HG03175 (cell line): ENCODE data around the gene RLBP1.

Experiments used
- ATAC-seq: cut with Tn5 transposase; IDR thresholded peaks from one replicate; pipeline ENCODE4 v1.9.1; 2021; ENCODE audit warnings: mild to moderate bottlenecking, moderate library complexity; ENCODE audit not compliant: unreplicated experiment

Gene RLBP1

DNA sequence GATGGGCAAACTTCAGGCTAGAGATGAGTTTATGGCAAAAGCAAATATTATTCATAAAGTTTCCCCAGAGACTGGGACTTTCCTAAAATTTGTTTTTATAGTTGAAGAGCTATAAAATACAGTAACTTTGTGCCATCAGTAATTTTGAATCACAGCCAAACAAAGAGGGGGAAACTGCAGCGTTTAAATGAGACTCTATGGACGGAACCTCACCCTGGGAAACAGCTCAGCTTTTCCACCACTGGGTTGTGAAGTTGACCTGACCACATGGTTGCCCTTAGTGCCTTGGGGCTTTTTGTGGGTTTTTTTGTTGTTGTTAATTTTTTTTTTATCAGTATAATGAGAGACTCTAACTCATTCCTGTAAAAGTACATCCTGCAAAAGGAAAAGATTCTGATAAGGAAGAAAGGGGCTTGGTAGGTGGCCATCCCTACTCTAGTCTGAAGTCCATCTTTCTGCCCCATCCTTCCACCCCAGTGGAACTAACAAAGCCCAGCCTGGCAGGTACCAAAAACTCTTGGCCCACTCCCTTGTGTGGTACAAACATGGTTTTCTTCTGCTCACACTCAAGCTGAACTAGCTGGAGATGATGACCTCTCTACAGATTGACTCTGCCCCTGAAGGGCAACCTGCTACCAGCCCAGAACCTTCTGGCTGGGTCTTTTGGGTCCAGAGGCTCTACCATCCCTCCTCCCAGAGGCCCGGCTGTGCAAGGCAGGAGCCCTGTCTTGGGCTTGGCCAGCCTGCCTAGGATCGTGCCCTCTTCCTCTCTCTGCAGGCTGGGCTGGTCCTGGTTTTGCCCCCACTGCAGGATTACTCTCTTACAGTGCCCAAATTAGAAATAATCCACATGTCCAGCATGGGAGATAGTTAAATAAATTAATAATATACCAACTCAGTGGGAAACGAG, 41.2 kb downstream of the RLBP1 start:
- no peak for ATAC-seq

DNA sequence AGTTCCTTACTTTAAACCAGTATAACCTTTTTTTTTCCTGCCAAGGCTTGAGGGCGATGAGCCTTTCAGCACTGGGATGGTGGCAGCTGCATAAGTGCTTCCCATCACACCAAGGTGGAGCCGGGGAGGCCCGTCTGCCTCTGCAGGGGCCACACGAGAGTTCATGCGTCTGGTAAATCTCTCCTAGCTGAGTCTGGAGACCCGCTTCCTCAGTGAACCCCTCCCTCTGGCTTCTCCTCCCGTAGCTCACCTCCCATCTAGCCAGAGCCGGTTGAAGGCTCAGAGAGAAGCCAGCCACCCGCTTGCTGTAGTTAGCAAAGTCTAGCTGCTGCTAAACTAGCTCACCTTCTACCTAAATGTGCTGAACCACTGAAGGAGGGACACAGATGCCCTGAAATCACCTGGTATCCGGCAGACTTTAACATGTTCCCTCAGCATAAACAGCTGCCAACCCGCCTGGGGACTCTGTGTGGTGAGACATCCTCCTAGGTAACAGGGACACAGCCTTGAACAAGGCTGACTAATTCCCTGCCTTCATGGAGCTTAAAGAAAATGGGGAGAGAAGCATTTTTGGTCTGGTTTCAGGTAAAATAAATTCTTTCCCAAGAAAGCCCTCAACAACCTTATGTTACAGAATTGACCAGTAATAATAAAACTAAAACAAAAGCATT, 42.9 kb downstream of the RLBP1 start:
- ATAC-seq, result no peak

DNA sequence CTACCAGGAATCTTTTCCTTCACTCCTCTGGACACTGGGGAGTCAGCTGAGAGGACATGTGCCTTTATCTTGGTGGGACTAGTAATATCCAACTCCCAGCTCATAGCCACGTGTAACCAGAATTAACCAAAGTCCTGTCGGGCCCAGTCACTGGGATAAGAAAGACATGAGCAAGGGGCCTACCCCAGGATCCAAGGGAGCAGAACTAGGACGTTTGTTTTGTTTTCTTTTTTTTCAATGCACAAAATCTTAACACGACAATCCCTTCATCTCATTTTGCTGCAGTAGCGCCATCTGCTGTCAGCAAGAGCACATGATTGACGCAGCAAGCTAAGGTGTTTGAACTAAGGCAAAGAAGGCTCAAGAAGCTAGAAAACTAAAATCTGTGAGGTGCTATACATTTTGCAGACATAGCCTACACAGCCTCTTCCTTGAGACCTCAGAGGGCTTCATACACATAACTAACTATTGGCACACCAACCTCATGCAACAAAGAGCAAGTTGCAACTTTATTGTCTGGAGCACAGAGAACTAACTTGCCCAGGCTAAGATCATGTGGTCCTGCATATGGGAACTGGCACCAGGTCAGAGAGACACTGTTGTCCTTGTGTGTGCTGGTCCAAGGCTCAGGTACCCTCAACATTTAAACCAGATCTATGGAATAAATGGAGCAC, 43.6 kb downstream of the RLBP1 start:
- peak; percentile 53 for ATAC-seq

DNA sequence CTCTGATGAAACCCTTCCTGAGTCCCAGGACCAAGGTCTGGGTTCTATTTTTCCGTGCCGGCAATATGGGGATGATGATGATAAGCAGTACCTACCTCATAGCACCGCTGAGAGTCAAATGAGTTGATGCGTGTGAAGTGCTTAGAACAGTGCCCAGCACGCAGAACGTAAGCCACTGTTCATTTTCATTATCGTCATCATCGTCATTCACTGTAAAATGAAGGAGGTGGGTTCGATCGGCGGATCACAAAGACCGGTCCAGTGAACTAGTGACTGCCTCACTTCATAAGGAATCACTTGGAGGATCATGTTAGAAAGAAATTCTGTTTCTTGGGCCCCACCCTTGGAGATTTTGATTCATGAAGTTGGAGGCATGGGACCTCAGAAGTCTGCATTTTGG, 44.3 kb downstream of the RLBP1 start:
- ATAC-seq, result no peak

DNA sequence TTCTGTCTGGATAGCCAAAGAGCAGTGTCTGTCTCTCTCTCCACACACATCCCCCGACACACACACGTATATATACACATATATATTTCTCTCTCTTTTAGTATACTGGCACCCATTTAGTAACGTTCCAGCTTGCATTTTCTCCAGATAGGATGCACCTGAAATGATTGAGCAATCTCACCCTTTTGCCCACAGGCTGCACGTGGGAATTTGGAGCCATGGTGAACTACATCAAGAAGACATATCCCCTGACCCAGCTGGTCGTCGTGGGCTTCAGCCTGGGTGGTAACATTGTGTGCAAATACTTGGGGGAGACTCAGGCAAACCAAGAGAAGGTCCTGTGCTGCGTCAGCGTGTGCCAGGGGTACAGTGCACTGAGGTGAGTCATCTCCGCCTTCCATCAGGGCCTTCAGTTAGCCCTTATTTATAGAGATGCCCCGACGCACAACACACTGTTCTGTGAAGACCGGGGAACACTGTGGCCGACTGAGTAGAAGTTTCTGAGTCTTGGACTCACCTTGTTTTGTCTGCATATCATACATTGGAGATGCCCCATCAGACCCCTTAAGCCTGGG, 45.7 kb downstream of the RLBP1 start:
- no peak for ATAC-seq

DNA sequence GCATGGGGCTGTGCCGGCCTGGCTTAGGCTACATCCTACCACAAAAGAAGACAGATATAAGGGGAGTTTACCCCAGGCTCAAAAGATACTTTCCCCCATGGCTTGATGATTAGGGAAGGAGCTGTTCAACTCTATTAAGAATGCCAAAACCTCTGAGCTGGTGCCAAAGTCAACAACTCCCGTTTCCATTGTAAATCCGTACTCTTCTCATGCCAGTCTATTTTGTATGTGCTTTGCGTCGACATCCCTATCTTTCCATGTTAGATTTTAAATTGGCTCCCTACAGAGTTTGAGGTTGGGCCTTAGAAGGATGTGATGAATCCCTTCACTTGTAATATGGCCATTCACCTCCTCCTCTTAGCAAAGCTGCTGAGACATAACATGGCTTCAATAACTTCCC, 46.9 kb downstream of the RLBP1 start:
- ATAC-seq, result no peak

DNA sequence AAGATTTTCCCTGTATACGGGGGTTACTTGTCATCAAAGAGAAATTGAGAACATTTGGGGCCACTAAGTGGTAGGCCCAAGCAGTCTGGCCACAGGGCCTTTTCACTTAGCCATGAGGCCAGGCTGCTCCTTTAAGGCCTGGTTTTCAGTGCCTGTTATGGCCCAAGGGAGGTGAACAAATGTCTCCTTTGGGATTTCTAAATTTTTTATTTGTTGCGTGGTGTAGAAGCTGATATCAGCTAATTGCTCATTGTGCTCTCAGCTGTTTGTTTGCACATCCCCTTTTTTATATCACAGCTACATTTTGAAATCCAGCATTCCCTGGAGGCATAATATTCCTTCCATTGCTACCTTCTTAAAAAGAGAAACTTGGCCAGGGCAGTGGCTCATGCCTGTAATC, 48.5 kb downstream of the RLBP1 start:
- ATAC-seq, result no peak

DNA sequence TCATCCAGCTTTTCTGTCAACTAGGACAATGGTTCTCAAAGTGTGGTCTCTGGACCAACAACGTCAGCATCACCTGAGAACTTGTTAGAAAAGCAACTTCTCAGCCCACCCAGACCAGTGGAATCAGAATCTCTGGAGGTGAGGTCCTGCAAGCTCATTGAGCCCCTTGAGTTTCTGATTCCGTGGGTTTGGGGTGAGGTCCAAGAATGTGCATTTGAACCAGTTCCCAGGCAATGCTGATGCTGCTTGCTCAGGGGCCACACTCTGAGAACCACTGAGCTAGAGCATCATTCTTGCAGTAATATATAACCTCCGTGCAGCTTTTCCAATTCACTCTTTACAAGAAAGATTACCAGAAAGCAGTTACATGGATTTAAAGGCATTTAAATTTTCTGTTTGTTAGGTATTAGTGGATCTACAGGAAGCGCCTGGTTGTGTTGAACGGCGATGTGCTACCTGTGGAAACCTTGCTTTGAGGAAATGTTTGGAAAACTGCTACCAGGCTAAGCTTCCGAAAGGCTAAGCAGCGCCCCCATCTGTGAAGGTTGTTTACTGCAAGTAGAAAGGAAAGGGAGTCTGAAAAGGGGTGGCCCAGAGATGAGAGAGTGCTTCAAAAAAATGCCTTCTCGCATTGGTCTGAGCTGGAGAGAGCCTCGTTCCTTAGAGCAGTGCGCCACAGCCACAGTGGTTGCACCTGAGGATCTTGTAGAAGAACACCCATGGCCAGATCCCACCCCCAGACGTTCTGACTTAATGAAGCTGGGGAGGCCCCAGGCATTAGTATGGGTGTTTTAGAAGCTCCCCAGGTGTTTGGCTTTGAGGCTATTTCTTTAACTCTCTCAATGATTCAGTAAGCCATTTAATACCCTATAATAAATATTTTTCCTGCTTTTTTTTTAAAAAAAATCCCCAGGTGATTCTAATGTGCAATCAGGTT, 50.0 kb downstream of the RLBP1 start:
- ATAC-seq, result no peak

DNA sequence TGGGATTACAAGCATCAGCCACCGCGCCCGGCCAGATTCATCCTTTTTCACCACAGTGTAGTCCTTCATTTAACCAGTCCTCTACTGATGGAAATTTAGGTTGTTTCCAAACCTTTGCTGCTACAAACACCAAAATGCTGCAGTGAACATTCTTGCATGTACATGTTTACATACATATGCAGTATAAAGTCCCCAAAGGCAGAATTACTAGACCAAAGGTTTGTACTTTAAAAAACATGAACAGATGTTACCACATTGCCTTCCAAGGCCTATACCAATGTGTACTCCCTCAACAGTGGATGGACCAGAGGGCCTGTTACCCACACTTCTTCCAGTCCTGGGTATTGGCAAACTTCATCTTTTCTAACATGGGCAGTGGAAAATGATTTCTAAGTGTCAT, 51.0 kb downstream of the RLBP1 start:
- ATAC-seq, result no peak

DNA sequence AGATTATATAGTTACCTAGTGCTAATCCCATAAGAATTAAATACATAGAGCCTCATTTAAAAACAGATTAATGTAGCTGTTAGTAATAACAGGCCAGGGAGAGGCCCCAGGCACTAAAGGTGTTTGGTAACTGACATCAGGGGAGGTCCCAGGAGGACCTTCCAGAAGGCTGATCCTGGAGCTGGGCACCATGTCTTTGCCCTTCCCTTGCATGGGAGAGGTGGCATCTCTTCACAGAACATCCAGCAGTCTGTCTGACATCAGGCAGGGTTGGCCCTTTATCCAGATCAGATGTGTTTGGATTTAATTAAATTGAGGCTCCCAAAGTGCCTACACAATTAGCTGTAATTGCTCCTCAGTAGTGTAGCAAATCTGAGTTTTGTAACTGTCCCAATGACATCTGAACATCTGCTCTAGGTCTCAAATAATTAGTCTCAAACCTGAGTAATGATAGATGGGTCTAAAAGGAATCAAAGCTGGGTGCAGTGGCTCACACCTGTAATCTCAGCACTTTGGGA, 53.0 kb downstream of the RLBP1 start:
- no peak for ATAC-seq

DNA sequence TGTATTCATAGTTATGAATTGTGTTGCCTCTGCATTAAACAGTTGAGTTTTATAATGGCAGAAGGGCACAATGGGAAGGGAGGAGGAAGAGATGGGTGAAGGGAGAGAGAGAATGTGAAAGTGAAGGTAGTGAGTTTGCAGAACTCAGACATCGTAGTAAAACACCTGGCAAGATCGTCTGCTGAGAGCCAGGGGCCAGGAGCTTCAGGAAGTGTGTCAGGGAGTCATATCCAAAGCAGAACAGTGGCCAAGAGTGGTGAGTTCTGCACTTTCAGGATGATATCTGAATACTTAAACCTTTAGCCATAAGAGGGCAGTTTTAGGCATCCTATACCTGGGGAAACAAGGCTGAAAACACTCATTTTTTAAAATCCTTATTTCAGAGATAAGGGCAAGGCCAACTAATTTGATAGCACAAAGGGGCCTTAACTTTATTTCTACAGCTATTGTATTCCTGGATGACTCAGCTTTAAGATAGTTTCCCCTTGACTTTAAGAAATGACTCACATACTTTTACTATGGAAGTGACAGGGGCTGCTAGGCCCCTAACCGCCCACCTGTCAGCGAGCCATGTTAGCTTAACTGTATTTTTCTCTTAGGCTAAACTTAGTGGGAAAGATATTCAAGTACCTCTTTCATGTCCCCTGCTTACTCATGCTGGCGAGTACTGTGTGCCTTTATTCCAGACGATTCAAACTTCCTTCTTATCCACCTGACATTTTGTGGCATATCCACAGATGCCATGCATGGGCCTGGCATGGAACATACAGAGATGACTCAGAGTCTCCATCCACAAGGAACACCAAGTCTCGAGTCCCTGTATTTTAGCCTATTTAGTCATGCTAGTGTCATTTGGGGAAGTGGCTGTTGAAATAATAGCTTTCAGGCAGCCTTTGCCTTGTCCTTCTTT, 53.9 kb downstream of the RLBP1 start:
- peak; percentile 75 for ATAC-seq

DNA sequence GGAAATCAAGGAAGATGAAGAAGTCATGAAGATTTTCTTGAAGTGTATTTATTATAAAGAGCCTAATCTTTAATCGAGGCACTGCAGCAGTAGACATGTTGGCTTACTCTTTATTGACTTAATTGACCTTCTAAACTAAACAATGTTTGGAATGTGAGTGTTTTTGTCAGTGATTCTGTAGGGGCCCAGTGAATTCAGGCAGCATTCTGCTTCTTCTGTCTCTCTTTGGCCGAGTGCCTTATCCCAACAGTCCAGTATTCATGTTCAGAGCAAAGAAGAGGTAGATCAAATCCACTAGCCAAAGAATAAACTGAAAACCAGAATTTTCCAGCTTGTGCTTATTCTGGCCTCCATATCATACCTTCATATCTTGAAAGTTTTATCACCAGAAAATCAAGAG, 55.7 kb downstream of the RLBP1 start:
- ATAC-seq, result no peak

DNA sequence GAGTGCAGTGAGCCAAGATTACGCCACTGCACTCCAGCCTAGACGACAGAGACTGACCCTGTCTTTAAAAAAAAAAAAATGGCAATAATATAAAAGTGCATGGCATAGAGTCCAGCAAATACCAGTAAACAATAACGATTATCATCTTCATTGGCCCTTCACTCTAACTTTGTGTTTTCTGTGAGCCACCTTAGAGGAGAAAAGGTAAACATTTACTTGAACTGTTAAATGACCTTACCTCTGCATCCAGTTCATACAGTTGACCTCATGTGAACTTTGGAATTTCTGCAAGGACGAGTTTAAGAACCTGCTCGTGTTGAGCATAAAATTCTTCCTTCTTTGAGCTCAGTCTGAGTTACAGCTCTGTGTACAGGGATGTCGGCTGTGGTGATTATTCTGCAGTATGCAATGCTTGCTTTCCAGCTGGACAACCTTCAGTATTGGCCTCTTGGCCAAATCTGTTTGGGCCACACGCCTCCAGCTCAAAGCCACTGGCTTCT, 56.6 kb downstream of the RLBP1 start:
- ATAC-seq, result no peak

DNA sequence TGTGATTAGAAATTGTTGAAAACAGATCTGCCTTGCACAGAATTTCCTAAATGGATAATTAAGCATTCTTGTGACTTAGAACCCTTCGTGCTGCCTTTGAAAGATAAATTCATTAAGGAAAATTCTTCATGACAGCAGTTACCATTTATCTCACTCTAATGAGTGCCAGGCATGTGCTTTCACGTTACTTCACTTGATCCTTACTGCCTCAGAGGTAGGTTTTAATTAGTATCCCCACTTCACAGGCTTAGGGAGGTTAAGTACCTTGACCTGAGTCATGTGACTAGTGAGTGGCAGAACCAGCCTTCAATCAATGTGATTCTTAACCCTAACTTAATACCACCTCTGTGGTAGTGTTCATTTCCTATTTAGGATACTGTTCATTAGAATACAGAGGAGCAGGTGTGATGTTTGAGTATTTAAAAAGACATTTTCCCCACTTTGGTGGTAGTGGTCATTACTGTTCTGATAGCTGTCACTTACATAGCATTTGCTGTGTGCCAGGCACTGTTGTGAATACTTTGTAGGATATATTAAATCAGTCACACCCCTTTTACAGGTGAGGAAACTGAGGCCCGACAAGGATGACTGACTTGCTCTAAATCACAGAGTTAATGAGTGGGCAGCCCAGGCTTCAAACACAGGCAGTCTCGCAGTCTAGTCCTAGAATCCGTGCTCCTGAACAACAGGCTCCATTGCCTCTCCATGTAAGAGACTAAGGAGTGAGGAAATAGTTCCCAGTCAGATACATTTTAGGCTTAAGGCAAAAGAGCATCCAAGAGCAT, 57.9 kb downstream of the RLBP1 start:
- ATAC-seq, result no peak

DNA sequence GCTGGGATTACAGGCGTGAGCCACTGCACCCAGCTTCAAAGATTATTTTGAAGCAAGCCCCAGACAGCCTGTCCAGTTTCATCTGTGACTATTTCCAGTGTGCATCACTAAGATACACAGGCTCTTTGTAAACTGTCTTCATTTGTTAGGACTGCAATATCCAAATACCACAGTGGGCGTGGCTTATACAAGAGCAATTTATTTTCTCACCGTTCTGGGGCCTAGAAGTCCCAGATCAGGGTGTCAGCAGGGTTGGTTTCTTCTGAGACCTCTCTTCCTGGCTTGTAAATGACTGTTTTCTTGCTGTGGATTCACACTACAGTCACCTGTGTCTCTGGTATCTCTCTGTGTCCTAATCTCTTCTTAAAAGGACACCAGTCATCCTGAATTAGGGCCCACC, 59.7 kb downstream of the RLBP1 start:
- ATAC-seq, result no peak
